ENCODE data around the gene RGSL1. TPM values are rescaled to one million over a fixed set of nuclear protein-coding genes. Genes with fewer than 3 reads are reported as not detected.

Gene RGSL1
- total RNA-seq, 1 donor from 2014 or later: not detected

- peaks cover 2% of the 10 kb centered on the region for H3K9me3 ChIP-seq
- DNase-seq (ENCODE audit: extremely low spot score in 2 of 2): no peak
Measured at GRCh38 chr1:182476625-182477024, 26.7 kb downstream of the RGSL1 start.

DNA sequence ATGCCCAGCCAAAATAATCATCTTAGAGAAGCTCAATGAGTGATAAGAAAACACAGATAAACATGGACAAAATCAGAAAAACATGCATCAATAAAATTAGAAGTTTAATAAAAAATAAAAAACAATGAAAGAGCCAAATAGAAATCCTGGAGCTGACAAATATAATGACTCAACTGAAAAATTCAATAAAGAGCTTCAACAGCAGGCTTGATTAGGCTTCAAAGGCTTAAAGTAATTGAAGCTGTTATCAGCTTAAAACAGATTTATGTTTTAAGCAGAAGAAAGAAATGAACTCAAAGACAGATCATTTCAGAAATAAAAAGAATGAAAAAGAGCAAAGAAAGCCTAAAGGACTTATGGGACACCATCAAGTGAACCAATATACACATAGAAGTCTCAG lies 28.3 kb downstream of the RGSL1 start:
- Histone ChIP-seq H3K9me3 (peaks cover 2% of the 10 kb centered on the region), H3K4me3 (no peak overlapping the region), H3K4me1 (no peaks in the 10 kb centered on the region), H3K27me3 (no peaks in the 10 kb centered on the region), H3K27ac (no peak overlapping the region), H3K36me3 (no peaks in the 10 kb centered on the region)
- no peak for DNase-seq (ENCODE audit: extremely low spot score in 2 of 2)
- TF ChIP-seq POLR2A (IDR thresholded peaks at IDR 0.05): no peak
- no peak for TF ChIP-seq POLR2AphosphoS5 (IDR thresholded peaks at IDR 0.05; ENCODE audit: insufficient read depth in 1 of 2, low read depth in 1 of 2)
- TF ChIP-seq, protein P1, sequence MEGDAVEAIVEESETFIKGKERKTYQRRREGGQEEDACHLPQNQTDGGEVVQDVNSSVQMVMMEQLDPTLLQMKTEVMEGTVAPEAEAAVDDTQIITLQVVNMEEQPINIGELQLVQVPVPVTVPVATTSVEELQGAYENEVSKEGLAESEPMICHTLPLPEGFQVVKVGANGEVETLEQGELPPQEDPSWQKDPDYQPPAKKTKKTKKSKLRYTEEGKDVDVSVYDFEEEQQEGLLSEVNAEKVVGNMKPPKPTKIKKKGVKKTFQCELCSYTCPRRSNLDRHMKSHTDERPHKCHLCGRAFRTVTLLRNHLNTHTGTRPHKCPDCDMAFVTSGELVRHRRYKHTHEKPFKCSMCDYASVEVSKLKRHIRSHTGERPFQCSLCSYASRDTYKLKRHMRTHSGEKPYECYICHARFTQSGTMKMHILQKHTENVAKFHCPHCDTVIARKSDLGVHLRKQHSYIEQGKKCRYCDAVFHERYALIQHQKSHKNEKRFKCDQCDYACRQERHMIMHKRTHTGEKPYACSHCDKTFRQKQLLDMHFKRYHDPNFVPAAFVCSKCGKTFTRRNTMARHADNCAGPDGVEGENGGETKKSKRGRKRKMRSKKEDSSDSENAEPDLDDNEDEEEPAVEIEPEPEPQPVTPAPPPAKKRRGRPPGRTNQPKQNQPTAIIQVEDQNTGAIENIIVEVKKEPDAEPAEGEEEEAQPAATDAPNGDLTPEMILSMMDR (IDR thresholded peaks at IDR 0.05): no peak
- intact Hi-C loops (cut with DNase I): no loop called here

More at GRCh38 chr1:182476625-182477024, 26.7 kb downstream of the RGSL1 start:
- no peaks in the 10 kb centered on the region for H3K4me1 ChIP-seq
- H3K27me3 ChIP-seq: no peaks in the 10 kb centered on the region
- intact Hi-C loops (cut with DNase I): no loop called here
- no peak overlapping the region for H3K27ac ChIP-seq
- H3K4me3 ChIP-seq: no peak overlapping the region
- no peaks in the 10 kb centered on the region for H3K36me3 ChIP-seq
- no peak for TF ChIP-seq POLR2A (IDR thresholded peaks at IDR 0.05)
- TF ChIP-seq, protein P1 (IDR thresholded peaks at IDR 0.05): no peak
- TF ChIP-seq POLR2AphosphoS5 (IDR thresholded peaks at IDR 0.05; ENCODE audit: insufficient read depth in 1 of 2, low read depth in 1 of 2): no peak

DNA sequence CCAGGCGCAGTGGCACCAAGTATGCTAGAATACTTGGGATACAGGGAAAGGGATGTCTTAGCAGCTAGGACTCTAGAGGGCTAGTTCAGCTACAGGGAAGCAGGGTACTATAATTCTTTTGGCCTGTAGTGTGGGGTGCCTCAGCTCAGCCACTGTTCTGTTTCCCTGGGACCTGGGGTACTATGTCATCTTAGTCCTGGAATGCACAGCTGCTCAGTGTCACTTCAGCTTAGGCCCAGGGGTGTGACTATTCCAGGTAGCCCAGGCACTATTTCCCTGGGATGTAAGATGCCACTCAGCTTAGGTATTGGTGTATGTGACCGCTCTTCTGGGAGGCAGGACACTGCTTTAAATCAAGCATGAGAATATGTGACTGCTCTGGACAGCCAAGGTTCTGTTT lies 34.1 kb downstream of the RGSL1 start:
- intact Hi-C loops (cut with DNase I): no loop called here
- no peak overlapping the region for H3K27ac ChIP-seq
- DNase-seq (ENCODE audit: extremely low spot score in 2 of 2): no peak
- no peaks in the 10 kb centered on the region for H3K36me3 ChIP-seq
- no peaks in the 10 kb centered on the region for H3K9me3 ChIP-seq
- H3K4me1 ChIP-seq: no peaks in the 10 kb centered on the region
- TF ChIP-seq, protein P1 (IDR thresholded peaks at IDR 0.05): no peak
- no peak for TF ChIP-seq POLR2A (IDR thresholded peaks at IDR 0.05)
- TF ChIP-seq POLR2AphosphoS5 (IDR thresholded peaks at IDR 0.05; ENCODE audit: insufficient read depth in 1 of 2, low read depth in 1 of 2): no peak
- no peaks in the 10 kb centered on the region for H3K27me3 ChIP-seq
- no peak overlapping the region for H3K4me3 ChIP-seq

GRCh38 chr1:182484531-182485257 lies 34.7 kb downstream of the RGSL1 start:
- Histone ChIP-seq H3K27ac (no peak overlapping the region), H3K4me1 (no peaks in the 10 kb centered on the region), H3K36me3 (no peaks in the 10 kb centered on the region), H3K9me3 (no peaks in the 10 kb centered on the region), H3K4me3 (no peak overlapping the region), H3K27me3 (no peaks in the 10 kb centered on the region)
- TF ChIP-seq, protein P1 (IDR thresholded peaks at IDR 0.05): no peak
- TF ChIP-seq POLR2A (IDR thresholded peaks at IDR 0.05) (no peak), POLR2AphosphoS5 (IDR thresholded peaks at IDR 0.05; ENCODE audit: insufficient read depth in 1 of 2, low read depth in 1 of 2) (no peak)
- intact Hi-C loops (cut with DNase I): no loop called here
- DNase-seq (ENCODE audit: extremely low spot score in 2 of 2): no peak

DNA sequence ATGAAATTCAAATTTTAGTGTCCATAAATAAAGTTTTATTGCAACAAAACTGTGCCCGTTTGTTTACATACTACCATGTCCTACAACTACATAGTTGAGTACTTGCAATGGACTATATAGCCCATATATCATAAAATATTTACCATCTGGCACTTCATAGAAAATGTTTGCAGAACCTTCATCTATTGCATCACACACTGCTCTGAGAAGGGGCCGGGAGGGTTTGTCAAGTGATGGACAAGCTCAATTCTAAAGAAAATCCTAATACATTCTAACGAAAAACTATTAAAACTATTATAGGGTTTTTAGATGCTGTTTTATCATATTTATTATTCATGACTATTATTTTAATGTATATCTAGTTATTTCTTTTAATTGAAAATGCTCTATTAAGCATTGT lies 35.9 kb downstream of the RGSL1 start:
- Histone ChIP-seq H3K27me3 (no peaks in the 10 kb centered on the region), H3K27ac (no peak overlapping the region), H3K36me3 (no peaks in the 10 kb centered on the region), H3K4me1 (no peaks in the 10 kb centered on the region), H3K4me3 (no peak overlapping the region), H3K9me3 (no peaks in the 10 kb centered on the region)
- intact Hi-C loops (cut with DNase I): no loop called here
- TF ChIP-seq POLR2A (IDR thresholded peaks at IDR 0.05): no peak
- no peak for DNase-seq (ENCODE audit: extremely low spot score in 2 of 2)

All from vagina (tissue), 2 donors.